SU-DHL-6 (cell line): ENCODE results near the gene LRRC23.

ENCODE experiments used
- EZH2phosphoT487 ChIP-seq: fragments of 200-600 bp; sonication (generic), shearing (Covaris generic); conservative IDR thresholded peaks from 2 replicates; pipeline ENCODE4 v1.6.1; 2018; ENCODE audit warnings: mild to moderate bottlenecking, antibody characterized with exemption, low read length, moderate library complexity, mixed read lengths
- TF ChIP-seq, protein P1 (sequence below): fragments of 200-600 bp; sonication (generic); IDR thresholded peaks from one replicate; pipeline ENCODE4 v1.5.1; 2017; ENCODE audit warnings: antibody characterized with exemption, mild to moderate bottlenecking, low read length, moderate library complexity; ENCODE audit not compliant: insufficient read depth, poor library complexity, severe bottlenecking

DNA sequence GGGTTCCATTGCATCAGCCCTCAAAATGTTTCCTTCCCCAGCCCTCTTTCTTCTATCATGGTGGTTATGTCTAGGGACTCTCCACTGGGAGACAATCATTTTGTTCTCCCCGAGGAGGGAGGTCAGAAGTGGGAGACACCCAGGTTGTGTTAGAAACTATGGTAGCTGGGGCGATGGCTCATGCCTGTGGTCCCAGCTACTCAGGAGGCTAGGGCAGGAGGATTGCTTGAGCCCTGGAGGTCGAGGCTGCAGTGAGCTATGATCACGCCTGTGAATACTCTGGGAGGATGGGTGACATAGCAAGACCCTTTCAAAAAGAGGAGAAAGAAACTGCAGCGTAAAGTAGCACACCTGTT lies 13.0 kb upstream of the LRRC23 start:
- TF ChIP-seq, protein P1, sequence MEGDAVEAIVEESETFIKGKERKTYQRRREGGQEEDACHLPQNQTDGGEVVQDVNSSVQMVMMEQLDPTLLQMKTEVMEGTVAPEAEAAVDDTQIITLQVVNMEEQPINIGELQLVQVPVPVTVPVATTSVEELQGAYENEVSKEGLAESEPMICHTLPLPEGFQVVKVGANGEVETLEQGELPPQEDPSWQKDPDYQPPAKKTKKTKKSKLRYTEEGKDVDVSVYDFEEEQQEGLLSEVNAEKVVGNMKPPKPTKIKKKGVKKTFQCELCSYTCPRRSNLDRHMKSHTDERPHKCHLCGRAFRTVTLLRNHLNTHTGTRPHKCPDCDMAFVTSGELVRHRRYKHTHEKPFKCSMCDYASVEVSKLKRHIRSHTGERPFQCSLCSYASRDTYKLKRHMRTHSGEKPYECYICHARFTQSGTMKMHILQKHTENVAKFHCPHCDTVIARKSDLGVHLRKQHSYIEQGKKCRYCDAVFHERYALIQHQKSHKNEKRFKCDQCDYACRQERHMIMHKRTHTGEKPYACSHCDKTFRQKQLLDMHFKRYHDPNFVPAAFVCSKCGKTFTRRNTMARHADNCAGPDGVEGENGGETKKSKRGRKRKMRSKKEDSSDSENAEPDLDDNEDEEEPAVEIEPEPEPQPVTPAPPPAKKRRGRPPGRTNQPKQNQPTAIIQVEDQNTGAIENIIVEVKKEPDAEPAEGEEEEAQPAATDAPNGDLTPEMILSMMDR = no peak
- TF ChIP-seq EZH2phosphoT487 = no peak
